ENCODE data around the gene BCL2.

The BCL2 gene

DNA sequence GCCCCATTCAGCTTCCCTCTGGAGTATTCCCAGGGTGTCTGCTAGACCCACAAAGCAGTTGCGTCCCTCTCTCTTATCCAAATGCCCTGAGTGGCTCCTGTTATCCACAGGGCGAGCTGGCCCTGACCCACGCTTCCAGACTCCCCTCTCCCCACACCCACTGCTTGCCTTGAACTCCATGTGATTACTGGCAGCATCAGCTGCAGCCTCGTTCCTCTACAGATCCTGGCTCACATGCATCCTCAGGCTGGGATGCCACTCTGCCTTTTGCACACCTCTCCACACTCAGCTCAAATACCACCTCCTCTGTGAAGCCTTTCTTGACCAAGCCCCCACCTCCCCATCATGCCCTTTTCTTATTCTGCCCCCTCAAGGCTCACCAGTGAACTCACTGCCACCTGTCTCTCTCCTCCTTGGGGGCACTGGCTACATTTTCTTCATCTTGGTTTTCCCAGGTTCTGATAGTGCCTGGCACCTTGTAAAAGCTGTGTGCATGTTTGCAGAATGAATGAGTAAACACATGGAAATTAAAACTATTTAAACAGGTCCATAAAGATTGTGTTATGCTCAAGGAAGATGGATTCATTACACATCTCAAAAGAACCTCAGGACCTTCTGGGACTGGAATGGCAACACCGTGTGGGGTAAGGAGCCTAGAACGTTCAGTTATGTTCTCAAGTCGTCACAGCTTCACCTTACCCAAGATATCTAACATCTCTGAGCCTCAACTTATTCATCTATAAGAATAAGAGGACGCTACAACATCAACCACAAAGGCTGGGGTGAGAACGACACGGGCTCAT, 165.0 kb downstream of the BCL2 start:
- DNase-seq: no peak

DNA sequence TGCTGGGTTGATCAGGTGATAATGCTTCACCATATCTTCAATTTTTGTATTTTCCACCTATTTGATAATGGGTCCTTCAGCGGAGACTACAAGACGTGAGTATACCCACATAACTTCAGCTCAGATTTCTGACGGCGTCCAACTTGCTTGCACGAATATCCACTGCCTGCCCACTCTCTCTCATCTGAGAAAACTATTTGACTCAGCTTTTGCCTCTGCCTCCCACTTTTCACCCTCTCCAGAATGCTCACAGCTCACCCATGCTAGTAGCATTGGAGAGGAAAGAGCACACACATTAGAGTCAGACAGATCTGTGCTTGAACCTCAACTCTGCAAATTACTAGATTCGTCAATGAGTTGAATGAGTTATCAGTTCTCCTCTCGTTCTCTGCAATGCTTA, 166.8 kb downstream of the BCL2 start:
- no peak for DNase-seq

DNA sequence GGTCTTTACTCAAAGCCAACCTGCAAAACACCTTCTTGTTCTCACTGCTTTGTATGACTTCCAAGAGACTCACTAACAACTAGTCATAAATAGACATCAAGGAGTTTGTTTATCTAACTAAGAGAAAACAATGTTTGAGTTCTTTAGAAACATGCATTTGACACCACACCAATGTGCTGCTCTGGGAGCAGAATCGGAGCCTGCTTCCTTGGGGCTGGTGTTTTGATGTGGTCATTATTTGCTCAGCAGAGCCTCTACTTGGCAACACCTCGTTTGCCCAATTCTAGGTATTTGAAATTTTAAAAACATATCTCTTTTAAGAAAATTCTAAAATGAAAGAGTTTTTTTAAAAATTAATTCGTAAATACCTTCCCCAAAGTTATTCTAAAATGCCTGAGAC, 167.5 kb downstream of the BCL2 start:
- DNase-seq: no peak

DNA sequence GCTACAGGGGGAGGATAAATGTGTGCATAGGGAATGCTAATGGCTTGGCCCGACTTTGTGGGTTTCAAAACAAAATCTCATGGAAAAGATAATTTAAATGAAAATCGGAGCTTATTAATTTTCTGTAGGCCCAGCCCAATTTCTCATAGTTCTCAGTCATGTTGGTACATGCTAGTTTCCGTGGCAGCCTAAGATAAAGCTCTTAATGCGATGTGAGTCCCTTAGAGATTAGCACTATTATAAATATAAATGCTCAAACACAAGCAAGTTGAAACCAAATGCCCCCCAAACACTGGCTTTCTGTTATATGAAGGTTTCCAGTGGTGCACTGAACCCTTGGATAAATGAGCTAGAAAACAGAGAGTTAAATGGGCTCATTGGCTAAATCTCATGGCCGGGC, 168.0 kb downstream of the BCL2 start:
- no peak for DNase-seq

DNA sequence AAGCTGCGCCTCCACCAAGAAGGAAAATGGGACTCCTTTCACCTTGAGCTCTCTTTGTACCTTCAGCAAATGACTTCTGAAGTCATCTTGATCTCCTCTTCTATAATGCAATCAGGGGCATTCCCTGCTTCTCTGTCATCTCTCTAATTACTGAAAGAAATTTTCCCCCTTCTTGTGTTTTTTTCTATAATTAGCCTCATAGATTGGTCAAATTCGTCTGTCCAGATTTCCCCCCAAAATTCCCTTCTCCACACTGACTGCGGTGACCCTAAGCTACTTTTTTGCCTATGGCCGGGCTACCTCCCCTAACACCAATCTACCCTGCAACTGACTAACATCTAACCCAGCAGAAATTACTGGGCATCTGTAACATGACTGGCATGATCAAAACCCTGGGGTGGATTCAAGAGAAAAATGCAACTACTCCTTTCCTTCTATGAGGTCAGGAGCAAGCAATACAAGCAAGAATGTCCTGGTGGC, 168.6 kb downstream of the BCL2 start:
- DNase-seq: no peak

- no peak for DNase-seq
These were observed 169.2 kb downstream of the BCL2 start for GRCh38 chr18:63150326-63150725.

DNA sequence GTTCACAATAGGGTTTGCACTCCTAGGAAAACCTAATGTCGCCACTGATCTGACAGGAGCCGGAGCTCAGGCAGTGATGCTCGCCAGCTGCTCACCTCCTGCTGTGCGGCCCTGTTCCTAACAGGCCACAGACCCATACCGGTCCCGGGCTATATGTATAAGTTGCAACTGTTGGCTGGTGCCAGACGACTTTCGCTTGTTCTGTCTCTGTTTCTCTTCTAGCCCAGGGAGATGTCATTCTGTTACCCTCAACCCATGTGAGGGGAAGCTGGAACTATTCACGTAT, 170.3 kb downstream of the BCL2 start:
- DNase-seq: no peak

GRCh38 chr18:63148449-63149301, 170.9 kb downstream of the BCL2 start:
- DNase-seq: no peak

DNA sequence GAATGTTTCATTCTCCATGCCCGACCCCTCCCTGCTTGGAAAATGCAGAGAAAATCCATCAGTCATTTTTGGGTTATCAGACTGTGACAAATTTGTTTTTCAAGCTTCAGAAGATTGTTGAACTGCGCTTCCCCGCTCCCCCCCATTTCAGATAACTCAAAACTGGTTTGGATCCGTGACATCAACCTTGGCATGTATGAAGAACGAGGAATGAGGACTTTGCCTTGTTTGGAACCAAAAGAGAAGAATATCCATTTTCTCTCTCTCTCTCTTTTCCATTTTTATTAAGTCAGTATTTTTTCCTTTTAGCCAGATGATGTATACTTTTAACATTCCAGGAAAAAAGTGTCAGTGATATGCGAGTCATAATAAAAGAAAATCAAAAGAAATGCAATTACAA, 171.6 kb downstream of the BCL2 start:
- no peak for DNase-seq

GRCh38 chr18:63146828-63147409, 172.7 kb downstream of the BCL2 start:
- DNase-seq: no peak

- DNase-seq: no peak
These were observed 173.6 kb downstream of the BCL2 start for GRCh38 chr18:63145851-63146555.

GRCh38 chr18:63145166-63145850, 174.3 kb downstream of the BCL2 start:
- no peak for DNase-seq

GRCh38 chr18:63144748-63145147, 174.8 kb downstream of the BCL2 start:
- DNase-seq: no peak

GRCh38 chr18:63143330-63143771, 176.2 kb downstream of the BCL2 start:
- no peak for DNase-seq

GRCh38 chr18:63142594-63143225, 176.9 kb downstream of the BCL2 start:
- peak; percentile 41 for DNase-seq

DNA sequence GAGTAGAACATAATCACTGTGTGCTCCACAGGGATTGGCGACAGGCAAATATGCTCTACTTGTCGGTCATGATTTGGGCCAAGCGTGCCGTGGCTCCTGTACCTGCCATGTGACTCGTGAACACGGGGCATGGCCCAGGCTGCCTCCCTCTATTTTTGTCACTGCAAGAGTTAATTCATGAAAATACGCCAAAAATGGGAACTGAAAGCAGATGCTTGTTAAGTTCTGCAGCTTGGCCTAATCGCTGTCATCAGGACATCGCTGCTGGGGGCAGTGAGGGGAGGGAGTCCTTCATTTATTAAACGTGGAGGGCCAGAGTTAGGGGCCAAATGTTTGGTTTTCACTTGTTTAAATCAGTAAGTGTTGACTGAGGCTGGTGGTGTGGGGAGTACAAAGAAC, 177.8 kb downstream of the BCL2 start:
- DNase-seq: peak; percentile 93

DNA sequence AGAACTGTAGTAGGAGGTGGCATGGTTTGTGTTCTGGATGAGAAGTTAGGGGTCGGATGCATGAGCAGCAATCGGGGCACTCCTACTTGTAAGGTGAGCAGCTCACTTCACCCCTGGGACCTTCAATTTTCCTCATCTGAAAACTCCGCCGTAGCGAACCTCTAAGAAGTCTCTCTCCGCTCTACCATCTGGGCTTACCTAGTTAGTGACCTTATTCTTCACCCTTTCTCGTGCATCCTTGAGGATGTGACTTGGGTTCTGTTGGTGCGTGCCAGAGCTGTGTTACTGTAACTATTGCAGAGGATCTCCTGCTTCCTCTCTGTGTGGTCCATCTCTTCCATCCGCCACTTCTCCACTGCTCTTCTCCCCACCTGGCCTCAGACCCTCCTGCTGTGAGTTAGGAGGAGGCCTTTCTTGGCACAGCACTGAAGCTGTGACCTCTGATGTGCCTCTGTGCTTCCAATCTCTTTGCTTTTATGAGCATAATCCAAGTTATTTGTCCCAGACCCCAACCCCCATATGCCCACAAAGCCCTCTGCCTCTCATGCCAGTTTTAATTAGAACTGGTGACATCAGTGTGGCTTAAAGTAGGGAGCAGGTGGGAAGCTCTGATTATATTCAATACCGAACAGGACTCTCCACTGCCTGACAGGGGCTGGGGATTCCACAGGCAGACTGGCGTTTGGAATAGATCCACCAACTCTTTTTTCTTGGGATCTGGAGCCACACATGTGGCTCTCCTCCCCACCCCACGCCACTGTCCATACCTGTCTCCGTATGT, 178.4 kb downstream of the BCL2 start:
- DNase-seq: no peak

GRCh38 chr18:63140038-63140450, 179.5 kb downstream of the BCL2 start:
- DNase-seq: peak; percentile 50

DNA sequence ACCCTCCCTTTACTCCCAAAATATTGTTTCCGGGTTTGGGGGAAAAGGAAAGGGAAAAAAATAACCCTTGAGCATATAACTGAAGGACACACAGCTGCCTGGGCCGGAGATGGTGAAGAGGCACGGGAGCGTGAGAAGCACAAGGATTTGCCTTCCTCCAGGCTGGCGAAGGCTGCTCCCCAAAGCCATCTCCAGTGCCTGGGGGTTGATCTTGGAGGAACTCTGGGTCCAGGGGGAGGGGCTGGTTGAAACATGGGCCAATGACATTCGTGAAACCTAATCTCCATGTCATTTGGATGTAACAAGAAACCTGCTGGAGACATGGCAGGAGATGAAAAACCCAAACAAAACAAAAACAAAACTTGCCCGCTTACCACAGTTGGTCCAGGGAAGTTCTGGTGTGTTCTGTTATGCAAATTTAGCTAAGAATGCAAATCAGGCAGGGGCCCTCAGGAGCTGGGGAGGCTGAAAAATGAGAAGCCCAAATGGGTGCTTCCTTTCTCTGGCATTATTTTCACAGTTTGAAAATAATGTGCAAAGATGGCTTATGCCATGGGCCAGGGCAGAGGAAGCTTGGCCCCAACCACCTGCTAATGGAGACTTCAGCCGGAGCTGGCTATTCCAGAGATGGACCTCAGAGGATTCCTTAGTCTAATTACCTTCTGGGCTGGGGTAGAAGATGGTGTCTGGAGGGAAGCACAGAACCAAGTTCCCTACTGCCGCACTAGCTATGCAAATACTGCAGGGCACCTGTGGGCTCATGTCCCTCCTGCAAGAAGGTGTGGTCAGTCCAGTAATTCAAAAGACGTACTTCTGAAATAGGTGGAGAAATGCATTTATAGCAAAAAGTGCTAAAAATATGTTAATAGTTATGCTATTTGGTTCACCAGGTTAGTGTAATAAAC, 180.9 kb downstream of the BCL2 start:
- peak; percentile 76 for DNase-seq

DNA sequence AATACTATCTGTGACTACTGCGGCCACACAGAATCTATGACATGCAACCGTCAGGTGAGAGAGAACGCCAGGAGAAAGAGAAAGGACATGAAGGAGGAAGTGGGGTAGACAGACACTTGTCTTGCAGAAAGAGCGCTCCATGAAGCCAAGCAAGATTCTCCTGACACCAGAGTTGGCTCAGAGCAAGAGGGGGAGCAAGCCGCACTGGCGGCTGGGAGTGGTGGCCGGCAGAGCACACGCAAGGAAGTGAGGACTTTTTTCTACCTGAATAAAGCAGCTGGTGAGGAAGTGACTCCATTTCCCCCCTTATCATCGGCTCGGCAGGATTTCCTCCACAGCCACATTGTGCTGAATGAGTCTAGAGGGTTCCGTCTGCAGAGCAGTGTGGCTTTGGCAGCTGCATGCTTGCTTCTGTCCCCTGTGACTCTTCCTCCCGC, 181.6 kb downstream of the BCL2 start:
- peak; percentile 77 for DNase-seq
